Activated CD4-positive, alpha-beta T cell treated with anti-CD3 and anti-CD28 coated beads, Interleukin-2, amount 10 ng/mL, durations not matched to agents 24 days and 14 days (primary cell): ENCODE data around the gene DNAJB12. TPM values are rescaled to one million over a fixed set of nuclear protein-coding genes. Genes with fewer than 3 reads are reported as not detected.
A peak's percentile ranks its signal among the peaks of the same experiment; 100 is the strongest.
"Not testable (repeated sequence)": the region's sequence is repeated elsewhere in the genome, so short reads cannot be mapped to it uniquely, and the experiment has no call there.

Experiments
- DNase-seq: peaks from one replicate; pipeline ENCODE4 v3.0.0; 2022
- H3K27ac Mint-ChIP-seq: one replicate; pipeline ENCODE4 v1.8.0; 2022; ENCODE audit warnings: mild to moderate bottlenecking, mixed read lengths
- H3K27me3 Mint-ChIP-seq: one replicate; pipeline ENCODE4 v1.8.0; 2022; ENCODE audit warnings: mixed read lengths
- H3K36me3 Mint-ChIP-seq: one replicate; pipeline ENCODE4 v1.8.0; 2022; ENCODE audit warnings: low read depth, mild to moderate bottlenecking, mixed read lengths
- H3K4me1 Mint-ChIP-seq: one replicate; pipeline ENCODE4 v1.8.0; 2021; ENCODE audit warnings: mixed read lengths
- H3K4me3 Mint-ChIP-seq: one replicate; pipeline ENCODE4 v1.8.0; 2022; ENCODE audit warnings: mild to moderate bottlenecking, moderate library complexity, mixed read lengths
- H3K9me3 Mint-ChIP-seq: one replicate; pipeline ENCODE4 v1.8.0; 2021; ENCODE audit warnings: mixed read lengths
- intact Hi-C: fragments of 100-400 bp; cut with micrococcal nuclease; formaldehyde crosslinking; loops from one replicate; pipeline ENCODE4 v1.15.1; 2023
- total RNA-seq: library from RNA; stranded (reverse); gene quantifications from 2 replicates; pipeline ENCODE4 v1.2.3, GENCODE V29; 2022

The DNAJB12 gene
- total RNA-seq, 1 donor from 2014 or later: 35.1 TPM

DNA sequence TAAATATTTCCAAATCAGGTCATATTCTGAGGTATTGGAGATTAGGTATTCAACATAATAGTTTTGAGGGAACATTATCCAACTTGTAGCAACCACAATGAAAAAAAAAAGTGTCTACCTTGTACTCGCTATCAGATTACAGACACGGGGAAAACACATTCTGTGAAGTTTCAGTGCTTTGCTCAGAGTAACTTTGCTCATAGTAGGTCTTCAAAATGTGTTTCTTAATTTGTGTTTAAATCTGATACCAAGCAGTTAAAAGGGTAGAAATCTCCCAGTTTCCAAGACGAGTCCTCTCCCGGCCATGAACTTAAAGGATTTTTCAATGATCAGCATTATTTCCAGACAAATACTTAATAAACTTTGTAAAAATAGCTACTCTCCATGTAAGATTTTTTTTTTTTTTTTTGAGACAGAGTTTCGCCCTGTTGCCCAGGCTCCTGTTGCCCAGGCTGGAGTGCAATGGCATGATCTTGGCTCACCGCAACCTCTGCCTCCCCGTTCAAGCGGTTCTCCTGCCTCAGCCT lies 41.8 kb downstream of the DNAJB12 start:
- H3K27me3 Mint-ChIP-seq: no peaks in the 10 kb centered on the region
- DNase-seq: no peak
- intact Hi-C loops: no loop called here
- peaks cover 50% of the 10 kb centered on the region for H3K4me1 Mint-ChIP-seq
- no peak overlapping the region for H3K4me3 Mint-ChIP-seq
- no peaks in the 10 kb centered on the region for H3K9me3 Mint-ChIP-seq
- H3K27ac Mint-ChIP-seq: peak overlapping the region; percentile 25
- H3K36me3 Mint-ChIP-seq: no peaks in the 10 kb centered on the region

DNA sequence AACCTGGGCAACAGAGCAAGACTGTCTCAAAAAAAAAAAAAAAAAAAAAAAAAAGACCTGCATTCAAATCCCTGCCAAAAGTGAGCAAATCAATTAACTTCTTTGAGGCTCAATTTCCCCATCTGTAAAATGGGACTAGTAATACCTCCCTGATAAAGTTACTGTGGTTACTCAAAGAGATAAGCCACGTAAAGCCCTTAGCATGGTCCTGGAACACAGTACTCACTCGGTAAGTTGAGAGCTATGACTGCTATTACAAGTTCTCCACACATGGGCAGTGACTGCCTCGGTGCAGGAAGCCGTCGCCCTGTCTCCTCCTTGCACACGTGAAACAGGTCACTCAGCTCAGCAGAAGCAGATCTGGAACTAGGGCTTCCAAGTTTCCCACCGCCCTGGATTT lies 43.1 kb downstream of the DNAJB12 start:
- H3K36me3 Mint-ChIP-seq: no peaks in the 10 kb centered on the region
- DNase-seq: no peak
- H3K27ac Mint-ChIP-seq: peak overlapping the region; percentile 51
- no peaks in the 10 kb centered on the region for H3K9me3 Mint-ChIP-seq
- intact Hi-C loops: no loop called here
- H3K27me3 Mint-ChIP-seq: no peaks in the 10 kb centered on the region
- no peak overlapping the region for H3K4me3 Mint-ChIP-seq
- peaks cover 48% of the 10 kb centered on the region for H3K4me1 Mint-ChIP-seq

DNA sequence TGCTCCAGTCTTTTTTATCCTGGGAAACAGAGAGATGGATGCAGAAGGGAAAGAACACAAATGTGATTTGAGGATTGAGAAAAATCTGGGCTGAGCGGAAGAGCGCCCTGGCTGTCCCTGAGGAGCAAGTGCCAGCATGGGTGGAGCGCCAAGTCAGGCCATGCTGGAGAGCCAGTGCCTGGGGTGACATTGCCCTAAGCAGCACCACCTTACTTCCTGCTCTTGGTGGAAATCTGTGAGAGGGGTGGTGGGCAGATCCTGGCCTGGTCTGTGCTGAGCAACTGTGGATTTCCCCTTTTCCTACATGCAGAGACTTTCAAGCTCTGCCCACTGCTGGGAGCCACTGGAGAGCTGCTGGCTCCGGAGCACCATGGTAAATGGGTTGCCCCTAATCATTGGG lies 44.1 kb downstream of the DNAJB12 start:
- no peaks in the 10 kb centered on the region for H3K27me3 Mint-ChIP-seq
- peak overlapping the region; percentile 62 for H3K27ac Mint-ChIP-seq
- H3K4me3 Mint-ChIP-seq: no peak overlapping the region
- no peaks in the 10 kb centered on the region for H3K36me3 Mint-ChIP-seq
- intact Hi-C loops: no loop called here
- H3K4me1 Mint-ChIP-seq: peaks cover 45% of the 10 kb centered on the region
- H3K9me3 Mint-ChIP-seq: no peaks in the 10 kb centered on the region
- no peak for DNase-seq

DNA sequence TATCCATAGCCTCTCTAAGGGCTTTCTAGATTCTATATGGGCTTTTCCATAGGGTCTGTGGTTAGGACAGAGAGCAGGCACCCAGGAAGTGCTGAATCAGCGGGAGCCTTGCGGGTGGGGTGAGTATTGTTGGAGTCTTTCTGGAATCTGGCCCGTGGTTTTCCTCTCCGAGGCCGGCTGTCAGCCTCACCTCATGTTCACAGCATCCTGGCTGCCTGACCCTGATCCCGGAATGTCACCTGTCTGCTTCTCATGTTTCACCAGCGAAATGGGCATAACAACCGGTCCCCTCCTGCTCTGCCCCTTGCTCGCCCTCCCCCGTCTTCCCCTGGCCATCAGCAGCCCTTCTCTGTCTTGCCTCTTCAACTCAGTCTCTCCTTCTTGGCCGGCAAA lies 44.5 kb downstream of the DNAJB12 start:
- no peak for DNase-seq
- intact Hi-C loops: no loop called here
- no peaks in the 10 kb centered on the region for H3K36me3 Mint-ChIP-seq
- H3K27me3 Mint-ChIP-seq: no peaks in the 10 kb centered on the region
- peaks cover 46% of the 10 kb centered on the region for H3K4me1 Mint-ChIP-seq
- H3K27ac Mint-ChIP-seq: peak overlapping the region; percentile 62
- H3K9me3 Mint-ChIP-seq: no peaks in the 10 kb centered on the region
- H3K4me3 Mint-ChIP-seq: no peak overlapping the region

DNA sequence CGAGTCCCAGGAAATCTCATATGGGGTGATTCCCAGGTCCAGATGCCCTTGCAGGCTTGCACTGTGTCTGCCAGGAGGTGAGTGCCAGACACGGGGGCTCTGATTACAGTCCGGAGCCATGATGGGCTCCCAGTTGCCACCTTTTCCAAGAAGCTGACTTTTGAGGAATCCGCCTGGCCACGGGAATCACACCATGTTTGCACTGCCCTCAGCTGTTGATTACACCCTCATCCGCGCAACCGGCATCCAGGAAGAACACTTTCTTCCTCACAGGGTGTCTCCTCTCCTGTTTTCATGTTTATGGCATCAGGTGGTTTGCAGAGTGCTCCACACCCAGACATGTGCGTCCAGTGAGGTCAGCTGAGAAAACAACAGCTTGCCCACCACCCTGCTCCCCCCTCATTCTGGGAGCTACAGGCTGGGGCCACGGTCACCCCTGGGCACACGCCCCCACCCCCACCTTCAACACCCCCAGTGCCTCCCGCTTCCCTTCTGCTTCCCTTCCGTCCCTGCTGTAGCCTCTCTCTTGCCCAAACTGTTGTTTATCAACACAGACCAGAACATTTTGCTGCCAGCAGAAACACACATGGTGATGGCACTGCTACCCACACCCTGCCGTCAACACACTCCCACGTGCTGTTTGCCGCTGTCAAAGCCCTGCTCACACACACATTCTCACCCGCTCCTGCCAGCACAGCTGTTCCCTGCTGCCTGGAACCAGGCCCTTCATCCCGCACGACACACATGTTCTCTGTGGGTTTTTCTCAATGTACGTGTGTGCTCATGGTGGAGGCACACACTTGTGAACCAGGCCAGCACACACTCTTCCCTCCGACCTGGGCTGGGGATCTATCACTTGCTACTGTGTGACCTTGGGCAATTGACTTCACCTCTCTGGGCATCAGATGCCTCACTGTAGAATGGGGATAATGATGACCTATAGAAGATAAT lies 45.2 kb downstream of the DNAJB12 start:
- DNase-seq: no peak
- peaks cover 48% of the 10 kb centered on the region for H3K4me1 Mint-ChIP-seq
- no peaks in the 10 kb centered on the region for H3K9me3 Mint-ChIP-seq
- no peak overlapping the region for H3K4me3 Mint-ChIP-seq
- peak overlapping the region; percentile 87 for H3K27ac Mint-ChIP-seq
- no peaks in the 10 kb centered on the region for H3K36me3 Mint-ChIP-seq
- intact Hi-C loops: no loop called here
- H3K27me3 Mint-ChIP-seq: no peaks in the 10 kb centered on the region

DNA sequence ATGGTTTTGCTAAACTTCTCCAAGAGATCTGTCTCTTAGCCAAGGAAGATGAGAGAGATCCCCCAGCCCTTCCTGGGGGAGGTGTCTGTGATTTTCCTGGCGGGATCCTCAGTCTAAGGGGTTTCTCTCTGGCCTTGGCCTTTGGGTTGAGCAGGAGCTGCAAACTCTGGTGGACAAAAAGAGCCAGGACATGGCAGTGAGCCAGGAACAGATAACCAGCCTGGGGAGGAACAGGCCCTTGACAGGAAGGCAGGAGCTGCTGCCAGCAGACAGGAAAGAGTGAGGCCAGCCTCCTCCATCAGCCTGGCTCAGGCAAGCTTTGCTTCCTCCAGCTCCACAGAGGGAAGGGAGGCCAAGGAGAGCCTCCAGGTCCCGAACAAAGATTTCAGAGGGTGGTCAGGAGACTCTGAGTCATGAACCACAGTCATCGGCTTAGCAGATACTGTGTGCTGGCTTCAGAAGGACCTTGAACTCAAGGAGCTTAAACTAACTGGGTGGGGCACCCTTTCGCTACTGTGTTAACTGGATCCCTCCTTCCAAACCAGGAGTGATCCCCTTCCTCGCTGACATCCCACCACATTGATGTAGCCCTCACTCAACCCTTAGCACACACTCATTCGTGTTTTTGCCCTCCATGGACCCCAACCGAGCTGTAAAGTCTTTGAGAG lies 46.3 kb downstream of the DNAJB12 start:
- intact Hi-C loops: no loop called here
- H3K27ac Mint-ChIP-seq: peak overlapping the region; percentile 87
- no peak overlapping the region for H3K4me3 Mint-ChIP-seq
- H3K36me3 Mint-ChIP-seq: no peaks in the 10 kb centered on the region
- H3K4me1 Mint-ChIP-seq: peaks cover 55% of the 10 kb centered on the region
- no peaks in the 10 kb centered on the region for H3K27me3 Mint-ChIP-seq
- H3K9me3 Mint-ChIP-seq: no peaks in the 10 kb centered on the region
- peak; percentile 76 for DNase-seq

DNA sequence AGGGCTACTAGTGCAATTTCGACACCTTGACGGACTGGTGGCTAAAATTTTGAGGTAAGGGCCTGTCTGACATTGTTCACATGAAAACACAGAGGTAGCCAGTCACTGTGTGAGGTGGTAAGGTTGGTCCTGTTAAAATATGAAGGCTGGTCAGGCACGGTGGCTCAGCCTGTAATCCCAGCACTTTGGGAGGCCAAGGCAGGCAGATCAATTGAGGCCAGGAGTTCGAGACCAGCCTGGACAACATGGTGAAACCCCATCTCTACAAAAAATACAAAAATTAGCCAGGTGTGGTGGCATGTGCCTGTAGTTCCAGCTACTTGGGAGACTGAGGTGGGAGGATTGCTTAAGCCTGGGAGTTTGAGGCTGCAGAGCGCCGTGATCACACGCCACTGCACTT lies 47.0 kb downstream of the DNAJB12 start:
- H3K9me3 Mint-ChIP-seq, H3K27me3 Mint-ChIP-seq, H3K36me3 Mint-ChIP-seq, H3K4me3 Mint-ChIP-seq, intact Hi-C loops, DNase-seq: not testable (repeated sequence)
- H3K4me1 Mint-ChIP-seq: peaks cover 54% of the 10 kb centered on the region
- peak overlapping the region; percentile 87 for H3K27ac Mint-ChIP-seq

DNA sequence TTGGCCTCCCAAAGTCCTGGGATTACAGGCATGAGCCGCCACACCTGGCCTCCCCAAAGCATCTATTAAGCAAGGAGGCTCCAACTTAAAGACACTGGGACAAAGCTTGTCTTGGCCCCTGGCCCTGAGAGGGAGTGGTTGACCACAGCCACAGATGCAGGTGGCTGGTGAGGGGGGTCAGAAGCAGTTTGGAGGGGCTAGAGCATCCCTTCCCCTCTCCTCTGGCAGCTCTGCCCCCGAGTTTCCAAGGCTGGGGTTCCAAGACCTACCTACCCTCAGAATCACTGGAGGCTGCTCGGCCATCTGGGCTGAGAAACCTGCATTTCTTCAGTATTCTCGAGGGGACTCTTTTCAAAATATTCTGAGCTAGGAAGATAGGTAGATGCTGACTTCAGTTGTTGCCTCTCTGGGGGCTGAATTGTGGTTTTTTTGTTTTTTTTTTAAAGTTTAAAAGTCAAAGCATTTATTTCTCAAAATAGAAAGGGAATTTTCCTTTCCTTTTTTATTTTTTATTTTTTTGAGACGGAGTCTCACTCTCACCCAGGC lies 48.4 kb downstream of the DNAJB12 start:
- Mint-ChIP-seq H3K27me3 (no peaks in the 10 kb centered on the region), H3K27ac (peak overlapping the region; percentile 89), H3K9me3 (no peaks in the 10 kb centered on the region), H3K36me3 (no peaks in the 10 kb centered on the region), H3K4me3 (no peak overlapping the region), H3K4me1 (peaks cover 54% of the 10 kb centered on the region)
- intact Hi-C loops: no loop called here
- peak; percentile 57 for DNase-seq

DNA sequence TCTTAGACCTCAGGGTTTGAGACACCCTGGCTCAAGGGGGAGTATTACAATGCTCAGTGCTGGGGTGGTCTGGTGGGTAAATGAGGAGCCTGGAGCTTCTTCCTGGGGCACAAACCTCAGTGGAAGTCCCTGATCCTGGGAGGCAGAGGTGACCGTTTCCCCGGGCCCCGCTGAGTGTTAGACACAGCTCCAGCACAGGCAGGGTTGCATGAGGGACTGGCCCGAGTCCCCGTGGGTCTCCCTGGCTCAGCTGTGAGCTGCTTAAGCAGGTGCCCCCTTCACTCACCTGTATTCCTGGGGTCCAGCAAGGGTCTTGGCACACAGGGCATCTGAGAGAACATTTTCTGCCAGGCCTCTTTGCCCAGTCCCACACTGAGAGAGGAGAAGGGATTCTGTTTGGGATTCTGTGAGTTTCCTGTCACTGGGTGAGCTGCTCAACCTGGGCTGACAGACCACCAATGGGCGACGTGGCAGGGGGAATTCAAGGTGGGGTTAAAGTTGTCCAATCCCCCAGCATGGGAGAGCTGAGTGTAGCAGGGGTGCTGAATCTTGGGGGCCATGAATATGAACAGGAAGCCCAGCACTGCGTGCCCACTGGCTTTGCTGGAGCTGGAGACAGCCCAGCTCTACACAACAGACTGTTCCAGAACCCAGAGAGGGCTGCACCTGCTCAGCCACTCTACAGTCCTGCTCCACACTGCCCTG lies 51.1 kb downstream of the DNAJB12 start:
- no peak overlapping the region for H3K4me3 Mint-ChIP-seq

DNA sequence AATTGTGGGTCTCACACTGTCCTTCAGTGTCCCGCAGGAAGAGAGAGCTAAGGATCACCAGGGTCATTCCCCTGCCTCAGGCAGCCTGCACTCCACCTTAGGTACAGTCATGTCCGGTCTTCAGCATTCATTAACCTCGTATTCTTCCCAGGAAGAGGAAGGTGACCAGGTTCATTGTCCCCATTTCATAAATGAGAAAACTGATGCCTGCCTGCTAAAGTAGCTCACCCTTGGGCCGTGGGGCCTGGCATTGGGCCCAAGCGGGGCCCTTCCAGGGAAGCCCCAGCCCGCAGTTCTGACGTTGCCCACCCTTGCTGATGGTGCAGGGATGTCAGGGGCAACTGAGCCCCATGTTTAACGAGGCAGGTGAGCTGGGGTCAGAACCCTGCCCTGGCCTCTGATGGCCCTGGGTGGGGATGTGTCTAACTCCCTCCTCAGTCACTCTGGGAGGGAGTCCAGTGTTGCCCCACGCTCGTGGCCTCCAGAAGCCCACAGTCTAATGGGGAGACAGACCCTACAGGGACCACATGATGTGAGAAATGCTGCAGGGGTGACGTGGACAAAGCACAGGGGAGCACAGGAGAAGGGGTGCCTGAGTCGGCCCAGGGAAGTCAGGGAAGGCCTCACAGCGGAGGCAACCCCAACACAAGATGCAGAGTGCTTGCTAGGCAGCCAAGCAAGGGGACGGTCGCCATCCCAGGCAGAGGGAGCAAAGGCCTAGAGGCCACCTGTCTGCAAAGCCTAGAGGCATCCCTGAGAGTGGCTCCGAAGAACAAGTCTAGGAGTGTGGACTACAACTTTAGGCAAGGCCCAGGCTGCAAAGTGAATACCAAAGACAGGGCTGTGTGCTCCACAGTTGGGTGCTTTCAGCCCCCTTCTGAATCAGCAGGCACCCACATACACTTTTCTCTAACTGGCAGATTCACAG lies 55.9 kb downstream of the DNAJB12 start:
- peak; percentile 66 for DNase-seq
- Mint-ChIP-seq H3K4me1 (peaks cover 53% of the 10 kb centered on the region), H3K4me3 (peak overlapping the region; percentile 88), H3K27ac (peak overlapping the region; percentile 100), H3K9me3 (peaks cover 4% of the 10 kb centered on the region), H3K27me3 (peaks cover 2% of the 10 kb centered on the region), H3K36me3 (peaks cover 6% of the 10 kb centered on the region)
- intact Hi-C loops: loop anchor here (5.0 kb wide), 1 partner anchor 367 kb away; no protein-coding TSS in a partner anchor

More for the DNA sequence above, 51.1 kb downstream of the DNAJB12 start:
- Mint-ChIP-seq H3K27ac (peak overlapping the region; percentile 81), H3K4me1 (peaks cover 45% of the 10 kb centered on the region), H3K27me3 (no peaks in the 10 kb centered on the region), H3K36me3 (no peaks in the 10 kb centered on the region), H3K9me3 (no peaks in the 10 kb centered on the region)
- peak; percentile 61 for DNase-seq
- intact Hi-C loops: no loop called here

DNA sequence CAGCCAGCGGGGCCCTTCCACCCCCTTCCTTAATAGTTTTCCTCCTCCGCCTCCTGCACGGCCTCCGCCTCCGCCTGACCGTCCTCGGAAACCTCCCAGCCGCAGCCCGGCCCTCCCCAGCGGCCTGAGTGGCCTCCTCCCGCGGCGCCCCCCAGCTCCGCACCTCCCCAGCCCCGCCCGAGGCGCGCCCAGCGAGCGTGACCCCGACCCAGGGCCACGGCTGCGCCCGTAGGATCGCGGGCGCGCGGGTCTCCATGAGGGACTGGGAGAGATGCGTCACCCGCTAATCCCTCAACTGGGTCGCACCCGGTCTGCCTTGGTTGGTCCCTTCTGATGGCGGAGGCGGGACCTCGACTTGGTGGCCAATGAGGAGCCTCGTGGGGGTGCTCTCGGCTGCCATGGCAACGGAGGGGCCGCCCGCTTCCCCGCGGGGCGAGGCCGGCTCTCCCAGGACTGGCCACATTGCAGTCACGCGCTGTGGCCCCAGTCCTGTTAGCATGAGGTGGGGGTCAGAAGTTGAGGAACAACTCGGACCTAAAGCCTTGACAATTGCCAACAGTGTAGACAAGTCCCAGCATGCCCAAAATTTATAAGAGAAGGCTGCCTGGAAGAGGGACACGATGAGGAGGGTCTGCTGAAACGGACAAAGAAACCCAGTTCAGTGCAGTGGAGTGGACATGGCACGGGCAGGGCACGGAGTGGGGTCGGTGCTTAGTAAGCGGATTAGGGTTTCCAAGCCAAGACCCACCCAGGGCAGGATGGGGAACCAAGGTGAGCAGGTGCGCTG lies 56.7 kb downstream of the DNAJB12 start:
- Mint-ChIP-seq H3K36me3 (peaks cover 6% of the 10 kb centered on the region), H3K27me3 (peaks cover 2% of the 10 kb centered on the region), H3K4me3 (peak overlapping the region; percentile 88), H3K27ac (peak overlapping the region; percentile 100), H3K4me1 (peaks cover 54% of the 10 kb centered on the region), H3K9me3 (peaks cover 4% of the 10 kb centered on the region)
- peak; percentile 98 for DNase-seq
- intact Hi-C loops: loop anchor here (1.0 to 5.0 kb wide), 8 partner anchors 7 to 366 kb away; no protein-coding TSS in a partner anchor

DNA sequence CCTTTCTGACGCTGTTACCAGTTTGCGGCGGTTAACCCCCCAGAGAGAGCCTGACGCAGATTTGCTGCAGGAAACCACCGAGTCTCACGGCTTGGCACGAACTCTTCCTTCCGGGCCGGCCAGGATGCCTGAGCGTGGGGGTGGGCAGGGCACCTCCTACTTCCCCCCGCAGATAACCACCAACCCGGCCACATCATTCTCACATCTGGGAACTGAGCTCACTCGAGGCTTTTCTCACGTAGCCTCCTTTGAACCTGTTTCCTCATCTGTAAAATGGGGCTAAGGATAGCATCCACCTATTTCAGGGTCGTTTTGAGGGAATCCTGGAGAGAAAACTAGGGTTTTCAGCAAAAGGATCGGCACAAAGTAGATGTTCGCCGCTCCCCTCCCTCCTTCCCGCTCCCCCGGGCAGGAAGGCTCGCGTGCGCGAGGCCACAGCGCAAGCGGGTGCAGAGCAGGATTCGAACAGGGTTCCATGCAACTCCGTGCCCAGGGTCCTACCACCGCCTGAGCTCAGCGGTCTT lies 57.4 kb downstream of the DNAJB12 start:
- intact Hi-C loops: loop anchor here (1.0 to 5.0 kb wide), 8 partner anchors 8 to 365 kb away; no protein-coding TSS in a partner anchor
- H3K9me3 Mint-ChIP-seq: peaks cover 4% of the 10 kb centered on the region
- H3K4me1 Mint-ChIP-seq: peaks cover 61% of the 10 kb centered on the region
- H3K36me3 Mint-ChIP-seq: peaks cover 6% of the 10 kb centered on the region
- peaks cover 2% of the 10 kb centered on the region for H3K27me3 Mint-ChIP-seq
- peak overlapping the region; percentile 88 for H3K4me3 Mint-ChIP-seq
- DNase-seq: peak; percentile 98
- H3K27ac Mint-ChIP-seq: peak overlapping the region; percentile 100
